B cell (primary cell): Measurements from ENCODE around the gene GORASP1.

Experiments used
- EZH2 ChIP-seq: IDR thresholded peaks from 2 replicates; pipeline ENCODE4 v1.6.1; 2012; ENCODE audit warnings: borderline replicate concordance, low read depth, mild to moderate bottlenecking, moderate library complexity, low read length; ENCODE audit not compliant: insufficient read depth, poor library complexity, severe bottlenecking
- TF ChIP-seq, protein P1 (sequence below): fragments of 200-600 bp; IDR thresholded peaks from one replicate; pipeline ENCODE4 v1.8.0; 2022; ENCODE audit warnings: antibody characterized with exemption, mild to moderate bottlenecking

DNA sequence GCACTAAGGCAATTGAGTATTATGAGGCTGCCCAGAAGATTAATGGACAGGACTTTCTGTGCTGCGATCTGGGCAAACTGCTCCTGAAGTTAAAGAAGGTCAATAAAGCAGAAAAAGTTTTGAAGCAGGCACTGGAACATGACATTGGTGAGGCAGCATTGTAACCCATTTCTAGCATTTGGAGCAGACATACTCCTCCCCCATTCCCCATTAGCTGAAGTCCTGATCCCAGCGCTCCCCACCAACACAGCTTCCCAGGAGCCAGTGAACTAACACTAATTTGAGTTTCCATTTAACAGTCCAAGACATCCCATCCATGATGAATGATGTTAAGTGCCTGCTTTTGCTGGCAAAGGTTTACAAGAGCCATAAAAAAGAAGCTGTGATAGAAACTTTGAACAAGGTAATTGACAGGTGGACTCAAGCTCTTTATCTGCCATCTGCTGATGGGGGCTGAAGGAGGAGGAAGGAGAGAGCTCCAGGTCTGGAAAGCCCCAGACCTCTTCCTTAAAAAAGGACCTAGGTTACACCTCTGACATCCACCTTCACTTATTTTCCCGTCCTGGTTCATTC lies 23.4 kb upstream of the GORASP1 start:
- TF ChIP-seq, protein P1, sequence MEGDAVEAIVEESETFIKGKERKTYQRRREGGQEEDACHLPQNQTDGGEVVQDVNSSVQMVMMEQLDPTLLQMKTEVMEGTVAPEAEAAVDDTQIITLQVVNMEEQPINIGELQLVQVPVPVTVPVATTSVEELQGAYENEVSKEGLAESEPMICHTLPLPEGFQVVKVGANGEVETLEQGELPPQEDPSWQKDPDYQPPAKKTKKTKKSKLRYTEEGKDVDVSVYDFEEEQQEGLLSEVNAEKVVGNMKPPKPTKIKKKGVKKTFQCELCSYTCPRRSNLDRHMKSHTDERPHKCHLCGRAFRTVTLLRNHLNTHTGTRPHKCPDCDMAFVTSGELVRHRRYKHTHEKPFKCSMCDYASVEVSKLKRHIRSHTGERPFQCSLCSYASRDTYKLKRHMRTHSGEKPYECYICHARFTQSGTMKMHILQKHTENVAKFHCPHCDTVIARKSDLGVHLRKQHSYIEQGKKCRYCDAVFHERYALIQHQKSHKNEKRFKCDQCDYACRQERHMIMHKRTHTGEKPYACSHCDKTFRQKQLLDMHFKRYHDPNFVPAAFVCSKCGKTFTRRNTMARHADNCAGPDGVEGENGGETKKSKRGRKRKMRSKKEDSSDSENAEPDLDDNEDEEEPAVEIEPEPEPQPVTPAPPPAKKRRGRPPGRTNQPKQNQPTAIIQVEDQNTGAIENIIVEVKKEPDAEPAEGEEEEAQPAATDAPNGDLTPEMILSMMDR = no peak
- TF ChIP-seq EZH2 = no peak
